RWPE1 (cell line): ENCODE measurements around the gene NFAT5.

Experiments
- CTCF ChIA-PET: fragments of 350-600 bp; sonication (Branson Sonifier 250); formaldehyde crosslinking; extraction: SDS; loops from one replicate; lab custom pipeline; 2021; lab: Yijun Ruan, JAX
- POLR2A ChIA-PET: fragments of 400-600 bp; formaldehyde crosslinking; extraction: SDS; loops from one replicate; lab custom pipeline; 2020; ENCODE audit warnings: antibody characterized with exemption; ENCODE audit not compliant: low non-redundant PET; lab: Yijun Ruan, JAX
- DNase-seq: peaks from one replicate; pipeline ENCODE4 v3.0.0; 2012; ENCODE audit warnings: low spot score
- H3K27ac ChIP-seq: fragments of 450-650 bp; 2 replicates; pipeline ENCODE4 v1.5.1; 2017
- TF ChIP-seq, protein P1 (sequence below): fragments of 450-650 bp; conservative IDR thresholded peaks from 2 replicates; pipeline ENCODE4 v1.5.1; 2017; ENCODE audit warnings: low read depth, mild to moderate bottlenecking

The NFAT5 gene

DNA sequence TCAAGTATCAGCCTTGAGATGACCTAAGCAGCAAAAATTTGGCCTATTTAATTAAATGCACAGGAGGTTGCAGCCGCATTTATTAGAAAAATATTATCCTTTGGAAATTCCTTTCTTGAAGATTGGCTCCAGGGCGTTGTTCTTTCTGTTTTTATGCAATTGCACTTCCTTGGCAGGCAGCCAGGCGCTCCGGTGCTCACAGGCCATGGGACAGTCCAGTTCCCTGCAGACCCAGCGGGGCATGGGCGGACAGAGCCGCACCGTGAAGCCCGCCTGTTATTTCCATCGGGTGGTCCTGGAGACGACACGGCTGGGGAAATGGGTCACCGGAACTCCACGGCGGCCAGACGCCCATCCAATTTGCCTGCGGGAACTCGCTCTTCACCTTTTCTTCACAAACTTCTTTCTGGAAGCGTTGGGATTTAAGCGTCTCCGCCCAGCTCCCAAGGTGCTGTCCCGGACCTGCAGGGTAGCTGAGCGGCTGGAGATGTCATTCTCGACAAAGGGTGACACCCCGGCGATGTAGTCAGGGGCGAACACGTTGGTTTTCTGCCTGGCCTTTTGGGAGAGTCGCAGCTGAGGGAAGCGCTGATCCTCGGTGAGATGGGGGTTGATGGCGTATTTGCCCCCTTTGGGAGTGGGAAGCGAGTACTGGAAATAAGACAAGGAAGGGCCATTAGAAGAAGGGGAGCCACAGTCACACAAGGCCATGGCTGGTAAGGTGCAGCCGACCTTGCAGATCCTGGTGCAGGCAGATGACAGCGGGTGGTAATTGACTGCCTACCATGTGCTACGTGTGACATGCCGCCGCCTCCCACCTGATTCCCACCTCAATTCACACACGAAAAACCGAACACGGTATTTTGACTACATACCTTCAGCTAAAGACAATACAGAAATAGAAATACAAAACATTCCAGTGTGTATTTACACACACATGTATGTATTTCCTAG, 176.5 kb downstream of the NFAT5 start:
- ChIA-PET CTCF (interaction anchor here (1.1 kb wide), 1 partner anchor 12 kb away, joined by 9 read pairs; the partner anchor contains the start of gene NOB1), POLR2A (no interaction called here)
- H3K27ac ChIP-seq: peak overlapping the region; percentile 73
- TF ChIP-seq, protein P1, sequence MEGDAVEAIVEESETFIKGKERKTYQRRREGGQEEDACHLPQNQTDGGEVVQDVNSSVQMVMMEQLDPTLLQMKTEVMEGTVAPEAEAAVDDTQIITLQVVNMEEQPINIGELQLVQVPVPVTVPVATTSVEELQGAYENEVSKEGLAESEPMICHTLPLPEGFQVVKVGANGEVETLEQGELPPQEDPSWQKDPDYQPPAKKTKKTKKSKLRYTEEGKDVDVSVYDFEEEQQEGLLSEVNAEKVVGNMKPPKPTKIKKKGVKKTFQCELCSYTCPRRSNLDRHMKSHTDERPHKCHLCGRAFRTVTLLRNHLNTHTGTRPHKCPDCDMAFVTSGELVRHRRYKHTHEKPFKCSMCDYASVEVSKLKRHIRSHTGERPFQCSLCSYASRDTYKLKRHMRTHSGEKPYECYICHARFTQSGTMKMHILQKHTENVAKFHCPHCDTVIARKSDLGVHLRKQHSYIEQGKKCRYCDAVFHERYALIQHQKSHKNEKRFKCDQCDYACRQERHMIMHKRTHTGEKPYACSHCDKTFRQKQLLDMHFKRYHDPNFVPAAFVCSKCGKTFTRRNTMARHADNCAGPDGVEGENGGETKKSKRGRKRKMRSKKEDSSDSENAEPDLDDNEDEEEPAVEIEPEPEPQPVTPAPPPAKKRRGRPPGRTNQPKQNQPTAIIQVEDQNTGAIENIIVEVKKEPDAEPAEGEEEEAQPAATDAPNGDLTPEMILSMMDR: no peak
- no peak for DNase-seq

DNA sequence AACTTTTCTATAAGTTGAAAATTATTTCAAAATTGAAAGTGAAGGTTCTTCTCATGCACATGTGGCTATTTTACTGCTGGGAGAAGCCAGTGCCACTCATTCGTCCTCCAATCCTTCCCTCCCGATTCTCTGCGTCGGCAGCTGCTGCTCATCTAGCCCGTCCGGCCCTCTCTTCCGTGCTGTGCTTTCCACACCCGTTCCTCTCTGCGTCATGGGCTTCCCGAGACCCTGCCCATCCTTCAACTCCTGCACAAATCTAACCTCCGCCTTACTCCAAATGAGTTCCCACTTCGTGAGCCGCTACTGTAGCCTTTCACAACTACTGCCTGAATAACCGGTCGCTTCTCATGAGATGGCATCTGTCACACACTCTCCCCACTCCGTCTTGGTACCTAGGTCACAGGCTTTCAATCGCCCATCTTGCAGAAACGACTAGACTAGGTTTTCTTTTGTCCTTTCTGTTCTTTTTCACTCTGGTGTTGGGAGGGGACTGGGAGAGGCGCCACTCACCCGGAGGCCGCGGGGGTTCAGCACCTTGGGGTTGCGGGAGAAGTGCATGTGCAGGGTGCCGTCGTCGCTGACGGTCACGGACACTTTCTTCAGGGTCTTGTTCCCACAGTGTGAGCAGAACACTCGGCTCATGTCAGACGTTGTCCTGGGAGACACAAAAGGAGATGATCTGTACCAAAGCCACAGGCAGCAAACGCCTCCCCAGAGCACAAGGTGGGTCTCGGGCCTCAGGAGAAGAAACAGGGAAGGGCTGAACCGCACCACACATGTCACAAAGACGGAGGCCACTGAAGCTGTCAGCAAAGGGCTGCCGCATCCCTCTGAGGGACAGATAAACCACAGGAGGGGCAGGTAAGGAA, 178.8 kb downstream of the NFAT5 start:
- ChIA-PET CTCF (no interaction called here), POLR2A (no interaction called here)
- H3K27ac ChIP-seq: peak overlapping the region; percentile 49
- DNase-seq: no peak
- TF ChIP-seq, protein P1: no peak

- TF ChIP-seq, protein P1: no peak
- ChIA-PET CTCF (interaction anchor here (0.5 to 0.6 kb wide), 2 partner anchors 9 to 890 kb away, joined by 3 to 5 read pairs; no protein-coding TSS in a partner anchor), POLR2A (no interaction called here)
- peak overlapping the region; percentile 49; the same call in 1 of the 2 replicates for H3K27ac ChIP-seq
- no peak for DNase-seq
Measured at GRCh38 chr16:69745232-69745612, 179.5 kb downstream of the NFAT5 start.

DNA sequence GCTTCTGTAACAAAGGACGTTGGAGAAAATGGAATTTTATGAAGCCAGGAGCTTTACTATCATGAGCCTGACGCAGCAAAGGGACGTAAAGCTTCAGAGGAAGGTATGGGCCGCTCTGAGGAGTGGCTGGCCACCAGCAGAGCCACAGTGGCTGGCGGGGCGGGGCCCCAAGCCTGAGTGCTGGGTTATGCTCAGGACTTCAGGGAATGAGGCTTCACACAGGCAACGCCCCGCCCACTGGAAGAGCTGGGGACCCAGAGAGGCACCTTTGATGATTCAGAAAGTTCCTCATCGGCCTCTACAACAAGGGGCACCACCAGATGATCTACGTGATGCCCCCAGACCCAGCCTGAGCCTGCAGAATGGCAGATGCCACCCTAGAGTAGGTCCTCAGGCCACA, 180.2 kb downstream of the NFAT5 start:
- TF ChIP-seq, protein P1: no peak
- peak overlapping the region; percentile 39 for H3K27ac ChIP-seq
- ChIA-PET POLR2A (interaction anchor here (0.6 kb wide), 1 partner anchor 13 kb away, joined by 4 read pairs; no protein-coding TSS in a partner anchor), CTCF (interaction anchor here (0.5 kb wide), 1 partner anchor 891 kb away, joined by 5 read pairs; no protein-coding TSS in a partner anchor)
- no peak for DNase-seq

DNA sequence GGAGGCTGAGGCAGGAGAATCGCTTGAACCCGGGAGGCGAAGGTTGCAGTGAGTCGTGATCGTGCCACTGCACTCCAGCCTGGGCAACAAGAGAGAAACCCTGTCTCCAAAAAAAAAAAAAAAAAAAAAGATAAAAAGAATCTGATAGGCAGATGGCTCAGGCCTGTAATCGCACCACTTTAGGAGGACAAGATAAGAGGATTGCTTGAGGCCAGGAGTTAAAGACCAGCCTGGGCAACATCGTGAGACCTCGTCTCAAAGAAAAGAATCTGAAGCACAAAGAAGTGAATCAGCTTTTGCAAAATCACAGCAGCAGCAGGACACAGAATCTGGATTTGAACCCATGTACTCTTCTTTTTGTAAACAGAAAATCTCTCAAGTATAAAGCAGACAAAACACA, 181.3 kb downstream of the NFAT5 start:
- POLR2A ChIA-PET: no interaction called here
- CTCF ChIA-PET: no interaction called here
- no peak for DNase-seq
- peak overlapping the region; percentile 39 for H3K27ac ChIP-seq
- TF ChIP-seq, protein P1: no peak

DNA sequence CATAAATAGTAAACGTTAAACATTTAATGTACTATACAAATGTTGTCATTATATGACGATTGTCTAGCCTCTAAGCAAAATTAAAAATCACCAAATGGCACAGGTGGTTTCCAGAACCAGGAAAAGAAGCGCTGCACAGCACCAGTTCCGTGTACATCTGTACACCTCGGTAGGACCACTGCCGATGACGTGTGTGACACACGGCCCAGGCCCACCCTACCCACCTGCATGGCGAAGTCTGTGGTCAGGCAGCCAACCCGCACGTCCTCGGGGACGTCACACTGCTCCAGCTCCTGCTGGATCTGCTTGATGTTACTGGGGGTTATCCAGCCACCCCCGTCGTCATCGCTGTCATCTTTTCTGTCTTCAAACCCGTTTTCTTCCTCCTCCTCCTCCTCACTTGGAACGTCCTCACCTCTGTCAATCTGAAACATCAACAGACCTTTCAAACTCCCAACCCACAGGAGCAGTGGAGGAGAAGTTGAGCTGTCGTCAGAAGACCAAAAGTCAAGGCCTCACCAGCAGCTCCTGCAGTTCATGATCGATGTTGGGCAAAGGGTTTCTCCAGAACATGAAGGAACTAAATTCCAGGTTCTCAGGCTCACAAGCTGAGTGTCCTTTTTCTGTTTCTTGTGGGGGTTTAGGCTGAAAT, 183.1 kb downstream of the NFAT5 start:
- ChIA-PET CTCF (no interaction called here), POLR2A (no interaction called here)
- TF ChIP-seq, protein P1: no peak
- no peak overlapping the region for H3K27ac ChIP-seq
- DNase-seq: no peak
